Measurements from ENCODE around the gene CAMLG. TPM values are rescaled to one million over a fixed set of nuclear protein-coding genes. Genes with fewer than 3 reads are reported as not detected.
"Not testable (repeated sequence)": the region's sequence is repeated elsewhere in the genome, so short reads cannot be mapped to it uniquely, and the experiment has no call there.

Gene CAMLG
- total and polyA plus RNA-seq, 2 donors (not counting 1 experiment from before 2014, with no cell fraction given): 15.2 to 27.5 TPM

GRCh38 chr5:134714120-134714519 is 24.2 kb upstream of the CAMLG start:
- H3K4me1 Mint-ChIP-seq: no peaks in the 10 kb centered on the region
- Histone ChIP-seq H3K36me3 (replicated peaks in 1 of 2; ENCODE audit: control extremely low read depth in 1 of 2, control insufficient read depth in 1 of 2, extremely low read depth in 1 of 2, insufficient read depth in 2 of 2, low read length in 1 of 2) (peaks cover 6 to 31% of the 10 kb centered on the region in 2 experiments), H3K79me2 (ENCODE audit: control insufficient read depth, insufficient read depth, low read length) (no peaks in the 10 kb centered on the region), H3K4me1 (ENCODE audit: control insufficient read depth in 2 of 2, insufficient read depth in 2 of 2, low read length in 2 of 2) (no peaks in the 10 kb centered on the region), H3K9ac (ENCODE audit: low read length) (no peak overlapping the region), H3K27me3 (replicated peaks in 1 of 4; ENCODE audit: control extremely low read depth in 1 of 4, control insufficient read depth in 3 of 4, insufficient read depth in 4 of 4, low read length in 3 of 4) (no peaks in the 10 kb centered on the region), H3K27ac (ENCODE audit: low read length in 2 of 2) (no peak overlapping the region), H3K4me3 (ENCODE audit: control extremely low read depth in 1 of 5, extremely low read depth in 1 of 5, insufficient read depth in 1 of 5, low read depth in 2 of 5, low read length in 4 of 5) (no peak overlapping the region), H4K20me1 (ENCODE audit: control insufficient read depth, insufficient read depth, low read length, poor library complexity, severe bottlenecking) (no peaks in the 10 kb centered on the region), H3K9me3 (ENCODE audit: control extremely low read depth in 1 of 3, control insufficient read depth in 2 of 3, insufficient read depth in 1 of 3, low read length in 2 of 3) (no peaks in the 10 kb centered on the region), H3K4me2 (replicated peaks; ENCODE audit: low read depth, low read length, poor library complexity, severe bottlenecking) (no peak overlapping the region), H2AFZ (ENCODE audit: insufficient read depth, low read depth, low read length, poor library complexity, severe bottlenecking) (no peak overlapping the region)
- no peak for TF ChIP-seq EZH2 (IDR thresholded peaks at IDR 0.05; ENCODE audit: borderline replicate concordance, insufficient read depth, low read depth, low read length, poor library complexity, severe bottlenecking)
- TF ChIP-seq CTCF (IDR thresholded peaks at IDR 0.05): no peak
- no peak for DNase-seq
- H3K27me3 Mint-ChIP-seq: no peaks in the 10 kb centered on the region
- WGBS (ENCODE audit: insufficient coverage): 100% methylated on average over 2 of the region's 5 CpGs
- no peak for ATAC-seq (ENCODE audit: low read depth)
- intact Hi-C loops (cut with micrococcal nuclease): no loop called here
- H3K27ac Mint-ChIP-seq: no peak overlapping the region
- CTCF ChIA-PET: interaction anchor here (0.8 kb wide), 1 partner anchor 191 kb away, joined by 3 read pairs; no protein-coding TSS in a partner anchor
- H3K9me3 Mint-ChIP-seq (ENCODE audit: insufficient read depth): no peaks in the 10 kb centered on the region
- no peak overlapping the region for H3K4me3 Mint-ChIP-seq
- POLR2A ChIA-PET: no interaction called here

- Histone ChIP-seq H3K4me1 (ENCODE audit: control insufficient read depth in 2 of 2, insufficient read depth in 2 of 2, low read length in 2 of 2) (no peaks in the 10 kb centered on the region), H3K4me3 (ENCODE audit: control extremely low read depth in 1 of 5, extremely low read depth in 1 of 5, insufficient read depth in 1 of 5, low read depth in 2 of 5, low read length in 4 of 5) (no peak overlapping the region), H3K4me2 (replicated peaks; ENCODE audit: low read depth, low read length, poor library complexity, severe bottlenecking) (no peak overlapping the region), H3K27me3 (replicated peaks in 1 of 4; ENCODE audit: control extremely low read depth in 1 of 4, control insufficient read depth in 3 of 4, insufficient read depth in 4 of 4, low read length in 3 of 4) (no peaks in the 10 kb centered on the region), H2AFZ (ENCODE audit: insufficient read depth, low read depth, low read length, poor library complexity, severe bottlenecking) (no peak overlapping the region), H3K9me3 (ENCODE audit: control extremely low read depth in 1 of 3, control insufficient read depth in 2 of 3, insufficient read depth in 1 of 3, low read length in 2 of 3) (no peaks in the 10 kb centered on the region), H4K20me1 (ENCODE audit: control insufficient read depth, insufficient read depth, low read length, poor library complexity, severe bottlenecking) (no peaks in the 10 kb centered on the region), H3K9ac (ENCODE audit: low read length) (no peak overlapping the region), H3K27ac (ENCODE audit: low read length in 2 of 2) (no peak overlapping the region), H3K36me3 (replicated peaks in 1 of 2; ENCODE audit: control extremely low read depth in 1 of 2, control insufficient read depth in 1 of 2, extremely low read depth in 1 of 2, insufficient read depth in 2 of 2, low read length in 1 of 2) (peaks cover 8 to 32% of the 10 kb centered on the region in 2 experiments), H3K79me2 (ENCODE audit: control insufficient read depth, insufficient read depth, low read length) (no peaks in the 10 kb centered on the region)
- ATAC-seq (ENCODE audit: low read depth) (no peak), DNase-seq (no peak)
- intact Hi-C loops (cut with micrococcal nuclease): no loop called here
- no peak overlapping the region for H3K27ac Mint-ChIP-seq
- no peaks in the 10 kb centered on the region for H3K9me3 Mint-ChIP-seq (ENCODE audit: insufficient read depth)
- ChIA-PET CTCF (interaction anchor here (0.8 kb wide), 1 partner anchor 191 kb away, joined by 3 read pairs; no protein-coding TSS in a partner anchor), POLR2A (no interaction called here)
- WGBS (ENCODE audit: insufficient coverage): no CpG with 5 or more reads among the region's 3 CpGs
- no peaks in the 10 kb centered on the region for H3K27me3 Mint-ChIP-seq
- no peaks in the 10 kb centered on the region for H3K4me1 Mint-ChIP-seq
- TF ChIP-seq CTCF (IDR thresholded peaks at IDR 0.05): no peak
- TF ChIP-seq EZH2 (IDR thresholded peaks at IDR 0.05; ENCODE audit: borderline replicate concordance, insufficient read depth, low read depth, low read length, poor library complexity, severe bottlenecking): no peak
- H3K4me3 Mint-ChIP-seq: no peak overlapping the region
Observed at GRCh38 chr5:134714541-134714940, 23.8 kb upstream of the CAMLG start.

- H3K4me2 ChIP-seq (replicated peaks; ENCODE audit: low read depth, low read length, poor library complexity, severe bottlenecking); H3K4me1 ChIP-seq (ENCODE audit: control insufficient read depth in 2 of 2, insufficient read depth in 2 of 2, low read length in 2 of 2); H3K27ac Mint-ChIP-seq; H2AFZ ChIP-seq (ENCODE audit: insufficient read depth, low read depth, low read length, poor library complexity, severe bottlenecking); H3K4me3 ChIP-seq (ENCODE audit: control extremely low read depth in 1 of 5, extremely low read depth in 1 of 5, insufficient read depth in 1 of 5, low read depth in 2 of 5, low read length in 4 of 5); H4K20me1 ChIP-seq (ENCODE audit: control insufficient read depth, insufficient read depth, low read length, poor library complexity, severe bottlenecking); H3K9ac ChIP-seq (ENCODE audit: low read length); CTCF ChIA-PET; intact Hi-C loops (cut with micrococcal nuclease); H3K4me1 Mint-ChIP-seq; ATAC-seq (ENCODE audit: low read depth); H3K79me2 ChIP-seq (ENCODE audit: control insufficient read depth, insufficient read depth, low read length); H3K9me3 Mint-ChIP-seq (ENCODE audit: insufficient read depth); H3K27me3 ChIP-seq (replicated peaks in 1 of 4; ENCODE audit: control extremely low read depth in 1 of 4, control insufficient read depth in 3 of 4, insufficient read depth in 4 of 4, low read length in 3 of 4); H3K4me3 Mint-ChIP-seq; DNase-seq; H3K27ac ChIP-seq (ENCODE audit: low read length in 2 of 2); H3K9me3 ChIP-seq (ENCODE audit: control extremely low read depth in 1 of 3, control insufficient read depth in 2 of 3, insufficient read depth in 1 of 3, low read length in 2 of 3); POLR2A ChIA-PET; H3K27me3 Mint-ChIP-seq: not testable (repeated sequence)
- peaks cover 8 to 35% of the 10 kb centered on the region in 2 experiments for H3K36me3 ChIP-seq (replicated peaks in 1 of 2; ENCODE audit: control extremely low read depth in 1 of 2, control insufficient read depth in 1 of 2, extremely low read depth in 1 of 2, insufficient read depth in 2 of 2, low read length in 1 of 2)
- no CpG with 5 or more reads among the region's 4 CpGs for WGBS (ENCODE audit: insufficient coverage)
Observed at GRCh38 chr5:134715466-134715865, 22.9 kb upstream of the CAMLG start.
